H1 (cell line): ENCODE data around the gene LRRC37B. TPM values are rescaled to one million over a fixed set of nuclear protein-coding genes. Genes with fewer than 3 reads are reported as not detected.

Experiments used
- CTCF ChIA-PET: fragments of 300-600 bp; sonication (Branson Sonifier 250); formaldehyde crosslinking; loops from one replicate; lab custom pipeline; 2021; ENCODE audit not compliant: partially characterized antibody; lab: Charles Lee
- POLR2A ChIA-PET: fragments of 300-600 bp; sonication (Branson Sonifier 250); formaldehyde crosslinking; loops from one replicate; lab custom pipeline; 2021; ENCODE audit warnings: inconsistent platforms; ENCODE audit not compliant: partially characterized antibody; lab: Charles Lee
- DNase-seq, 2 experiments: peaks; one replicate each; pipeline versions ENCODE4 v3.0.0 to v3.0.0-alpha.2; 2010 to 2022; ENCODE audit warnings: low spot score in 2 of 2, low read depth in 1 of 2, mixed read lengths in 1 of 2
- FAIRE-seq: peaks from 2 replicates; lab custom pipeline; 2011; peaks lifted over from hg19 to GRCh38; lab: Jason Lieb, UNC
- H2AFZ ChIP-seq: 2 replicates; pipeline ENCODE4 v1.8.1; 2012; ENCODE audit warnings: low read length, inconsistent platforms
- H2AK5ac ChIP-seq: 2 replicates; pipeline ENCODE4 v1.6.1; 2013; ENCODE audit warnings: low read depth, low read length
- H2BK120ac ChIP-seq: replicated peaks from 2 replicates; pipeline ENCODE3; 2013; ENCODE audit warnings: low read depth, low read length, inconsistent platforms
- H2BK12ac ChIP-seq: 2 replicates; pipeline ENCODE4 v1.6.1; 2013; ENCODE audit warnings: low read depth, low read length
- H2BK15ac ChIP-seq: 2 replicates; pipeline ENCODE4 v1.6.1; 2013; ENCODE audit warnings: low read length
- H2BK20ac ChIP-seq: 2 replicates; pipeline ENCODE4 v1.6.1; 2013; ENCODE audit warnings: low read length
- H2BK5ac ChIP-seq: 2 replicates; pipeline ENCODE4 v1.6.1; 2013; ENCODE audit warnings: low read depth, low read length
- H3K14ac ChIP-seq: 2 replicates; pipeline ENCODE4 v1.6.1; 2013; ENCODE audit warnings: inconsistent platforms; ENCODE audit not compliant: insufficient read length
- H3K18ac ChIP-seq: 2 replicates; pipeline ENCODE4 v1.6.1; 2013; ENCODE audit warnings: low read length; ENCODE audit errors: extremely low read depth
- H3K23ac ChIP-seq: 2 replicates; pipeline ENCODE4 v1.6.1; 2013; ENCODE audit warnings: inconsistent platforms; ENCODE audit not compliant: insufficient read length
- H3K23me2 ChIP-seq: 2 replicates; pipeline ENCODE4 v1.6.1; 2013; ENCODE audit warnings: low read depth, low read length
- H3K27ac ChIP-seq: 2 replicates; pipeline ENCODE4 v1.6.1; 2011; ENCODE audit warnings: low read depth, low read length, inconsistent platforms
- H3K27me3 ChIP-seq, 4 experiments: replicated peaks in 1 of 4; 1 replicate in 1 of 4; 2 replicates in 3 of 4; pipeline versions ENCODE4 v1.6.1 to v1.8.1; 2011 to 2013; ENCODE audit warnings: low read length in 3 of 4, mild to moderate bottlenecking in 3 of 4, inconsistent platforms in 2 of 4, mixed read lengths in 2 of 4, moderate library complexity in 1 of 4; ENCODE audit not compliant: control insufficient read depth in 3 of 4, insufficient read depth in 3 of 4; ENCODE audit errors: extremely low read depth in 1 of 4
- H3K36me3 ChIP-seq, 4 experiments: 2 replicates each; pipeline versions ENCODE4 v1.6.1 to v1.8.1; 2011 to 2013; ENCODE audit warnings: mild to moderate bottlenecking in 4 of 4, low read length in 3 of 4, moderate library complexity in 2 of 4, control low read depth in 1 of 4, inconsistent platforms in 1 of 4; ENCODE audit not compliant: insufficient read depth in 4 of 4, control insufficient read depth in 2 of 4
- H3K4ac ChIP-seq: replicated peaks from 2 replicates; pipeline ENCODE3; 2013; ENCODE audit warnings: low read length, low read depth, mixed read lengths, inconsistent platforms; ENCODE audit not compliant: insufficient read length
- H3K4me1 ChIP-seq, 4 experiments: replicated peaks in 1 of 4; 1 replicate in 1 of 4; 2 replicates in 3 of 4; pipeline versions ENCODE4 v1.6.1 to v1.8.1; 2011 to 2013; ENCODE audit warnings: low read length in 3 of 4, inconsistent platforms in 2 of 4, mixed read lengths in 1 of 4; ENCODE audit not compliant: insufficient read depth in 4 of 4, control insufficient read depth in 3 of 4
- H3K4me2 ChIP-seq, 2 experiments: 2 replicates each; pipeline versions ENCODE4 v1.6.1 to v1.8.1; 2011 to 2013; ENCODE audit warnings: low read depth in 2 of 2, low read length in 2 of 2, control low read depth in 1 of 2, inconsistent platforms in 1 of 2, mild to moderate bottlenecking in 1 of 2; ENCODE audit not compliant: insufficient read depth in 1 of 2
- H3K4me3 ChIP-seq, 4 experiments: fragments of 200-600, 300-600 bp in 1 of 4; sonication (generic), shearing (Covaris generic), sonication (Bioruptor Twin) in 1 of 4; 2 replicates each; pipeline versions ENCODE4 v1.5.1 to v1.8.1; 2011 to 2016; ENCODE audit warnings: low read length in 4 of 4, low read depth in 3 of 4, control low read depth in 2 of 4, inconsistent platforms in 2 of 4, mild to moderate bottlenecking in 2 of 4, mixed read lengths in 1 of 4, moderate library complexity in 1 of 4; ENCODE audit not compliant: insufficient read depth in 2 of 4; ENCODE audit errors: extremely low read depth in 1 of 4
- H3K56ac ChIP-seq: replicated peaks from 2 replicates; pipeline ENCODE3; 2013; ENCODE audit warnings: low read depth, mild to moderate bottlenecking, mixed read lengths, low read length, inconsistent platforms; ENCODE audit not compliant: insufficient read length
- H3K79me1 ChIP-seq: 2 replicates; pipeline ENCODE4 v1.6.1; 2013; ENCODE audit warnings: low read depth, low read length, control low read depth
- H3K79me2 ChIP-seq, 2 experiments: 2 replicates each; pipeline versions ENCODE4 v1.6.1 to v1.8.1; 2012 to 2013; ENCODE audit warnings: low read length in 2 of 2, mild to moderate bottlenecking in 2 of 2, inconsistent platforms in 1 of 2; ENCODE audit not compliant: insufficient read depth in 2 of 2, control insufficient read depth in 1 of 2
- H3K9ac ChIP-seq, 4 experiments: replicated peaks in 1 of 4; 1 replicate in 1 of 4; 2 replicates in 3 of 4; pipeline versions ENCODE4 v1.6.1 to v1.8.1; 2011 to 2013; ENCODE audit warnings: low read depth in 3 of 4, low read length in 3 of 4, control low read depth in 2 of 4, mild to moderate bottlenecking in 2 of 4, moderate library complexity in 2 of 4, inconsistent platforms in 1 of 4; ENCODE audit errors: extremely low read depth in 1 of 4
- H3K9me3 ChIP-seq, 2 experiments: 2 replicates each; pipeline versions ENCODE4 v1.6.1 to v1.8.1; 2012 to 2013; ENCODE audit warnings: mild to moderate bottlenecking in 2 of 2, moderate library complexity in 2 of 2, control low read depth in 1 of 2, inconsistent platforms in 1 of 2, low read depth in 1 of 2, low read length in 1 of 2, mixed read lengths in 1 of 2; ENCODE audit not compliant: insufficient read depth in 2 of 2
- H4K20me1 ChIP-seq, 2 experiments: replicated peaks in 1 of 2; 2 replicates each; pipeline versions ENCODE3 to v1.8.1; 2011 to 2013; ENCODE audit warnings: inconsistent platforms in 2 of 2, low read length in 2 of 2, mild to moderate bottlenecking in 1 of 2; ENCODE audit not compliant: insufficient read depth in 2 of 2, control insufficient read depth in 1 of 2
- H4K5ac ChIP-seq: 2 replicates; pipeline ENCODE4 v1.6.1; 2013; ENCODE audit warnings: low read length, low read depth, mixed read lengths, inconsistent platforms; ENCODE audit not compliant: insufficient read length
- H4K8ac ChIP-seq: 2 replicates; pipeline ENCODE4 v1.8.0; 2013; ENCODE audit warnings: mild to moderate bottlenecking, moderate library complexity, low read length, inconsistent platforms; ENCODE audit not compliant: insufficient read depth; ENCODE audit errors: extremely low read depth
- H4K91ac ChIP-seq: replicated peaks from 2 replicates; pipeline ENCODE3; 2013; ENCODE audit warnings: low read length, mixed read lengths, inconsistent platforms; ENCODE audit not compliant: insufficient read length
- CEBPB ChIP-seq: IDR thresholded peaks from 2 replicates; pipeline ENCODE4 v1.6.1; 2012; ENCODE audit warnings: low read depth, low read length
- TEAD4 ChIP-seq: IDR thresholded peaks from 2 replicates; pipeline ENCODE4 v1.6.1; 2012; ENCODE audit warnings: low read depth, low read length, inconsistent platforms, mixed read lengths
- WGBS, 2 experiments: shearing (Covaris generic) in 1 of 2; methylation state at CpG; one replicate each; pipeline versions ENCODE4 v1.1.6 to v1.1.7; 2013 to 2015; ENCODE audit warnings: low lambda C conversion rate in 2 of 2, mixed read lengths in 2 of 2, inconsistent platforms in 1 of 2, low coverage in 1 of 2, missing lambda C conversion rate in 1 of 2; ENCODE audit not compliant: insufficient replicate concordance in 2 of 2, insufficient coverage in 1 of 2, insufficient read length in 1 of 2; ENCODE audit errors: extremely low coverage in 1 of 2, missing lambda C conversion rate in 1 of 2; 5-methylcytosine and 5-hydroxymethylcytosine counted together
- polyA plus RNA-seq, 7 experiments: library from polyadenylated mRNA; depleted of rRNA in 3 of 7; stranded (reverse) in 5 of 7; unstranded in 2 of 7; fragments of >200 nt in 5 of 7; fragments of 200-250 nt in 2 of 7; gene quantifications; 1 replicate in 5 of 7; 2 replicates in 1 of 7; 4 replicates in 1 of 7; pipeline versions ENCODE4 v1.2.1 to v1.2.3, GENCODE V29; 2011 to 2013; ENCODE audit warnings: missing spikeins in 2 of 7, mixed read lengths in 2 of 7
- total RNA-seq: library from RNA; stranded (reverse); fragmentation: NEBNext Ultra II Directional; extraction: Animal tissue kit (Norgen Biotek cat#: 25700); gene quantifications from 2 replicates; pipeline ENCODE4 v1.2.1, GENCODE V29; 2021

Gene LRRC37B
- total and polyA plus RNA-seq, 2 of the 8 experiments (the other 6 are each of a cell fraction or from before 2014, with no cell fraction given) = 16.0 to 19.0 TPM

- CTCF ChIA-PET = interaction anchor here (0.6 to 3.4 kb wide), 4 partner anchors 11 to 838 kb away, joined by 3 to 16 read pairs (median 4); no protein-coding TSS in a partner anchor
- TF ChIP-seq TEAD4 = no peak
- no peak for TF ChIP-seq CEBPB
Measured at GRCh38 chr17:32102172-32102571, 95.0 kb downstream of the LRRC37B start.

More at GRCh38 chr17:32102172-32102571, 95.0 kb downstream of the LRRC37B start:
- Histone ChIP-seq H3K9ac (no peak overlapping the region), H3K4me1 (peaks cover 0 to 6% (median 4%) of the 10 kb centered on the region in 4 experiments; a peak in 4 of 7 replicates), H3K36me3 (peaks cover 0 to 2% (median 0%) of the 10 kb centered on the region in 4 experiments; a peak in 1 of 8 replicates), H4K91ac (peak overlapping the region; percentile 52), H3K23ac (no peak overlapping the region), H2BK120ac (no peak overlapping the region), H4K5ac (no peak overlapping the region), H3K27ac (no peak overlapping the region), H3K14ac (no peak overlapping the region), H3K27me3 (no peaks in the 10 kb centered on the region), H3K9me3 (no peaks in the 10 kb centered on the region), H3K79me2 (no peaks in the 10 kb centered on the region), H2BK15ac (no peak overlapping the region), H4K8ac (no peak overlapping the region), H2BK12ac (no peak overlapping the region), H3K23me2 (no peaks in the 10 kb centered on the region), H3K4me3 (no peak overlapping the region), H2BK20ac (no peak overlapping the region), H4K20me1 (no peaks in the 10 kb centered on the region), H3K4me2 (no peak overlapping the region), H2BK5ac (no peak overlapping the region), H3K4ac (no peak overlapping the region), H3K56ac (no peak overlapping the region), H2AFZ (no peak overlapping the region), H3K18ac (no peak overlapping the region), H3K79me1 (no peaks in the 10 kb centered on the region), H2AK5ac (no peak overlapping the region)
- no peak for FAIRE-seq
- 84% methylated on average over 4 of the region's 5 CpGs; no CpG with 5 or more reads in 1 of the 2 experiments for WGBS, 2 experiments
- POLR2A ChIA-PET = interaction anchor here (0.8 kb wide), 1 partner anchor 22 kb away, joined by 3 read pairs; no protein-coding TSS in a partner anchor
- DNase-seq = peak in 1 of 2 experiments; percentile 43
